A549 (cell line): ENCODE measurements around the gene PTPN14.

ENCODE experiments used
- CTCF ChIP-seq: fragments of >200 bp; sonication (Bioruptor Twin); formaldehyde crosslinking; IDR thresholded peaks from 3 replicates; pipeline ENCODE4 v1.5.1; 2016
- MAZ ChIP-seq: fragments of 150-350 bp; IDR thresholded peaks from 2 replicates; pipeline ENCODE4 v1.6.1; 2014; ENCODE audit warnings: antibody characterized with exemption, low read depth, low read length, borderline replicate concordance
- POLR2A ChIP-seq: IDR thresholded peaks from 2 replicates; pipeline ENCODE4 v1.6.1; 2012; ENCODE audit warnings: mild to moderate bottlenecking, low read length
- RAD21 ChIP-seq, 2 experiments: fragments of >200 bp in 1 of 2; sonication (Bioruptor Twin) in 1 of 2; formaldehyde crosslinking in 1 of 2; IDR thresholded peaks in 1 of 2; conservative IDR thresholded peaks in 1 of 2; 2 replicates in 1 of 2; 3 replicates in 1 of 2; pipeline ENCODE4 v1.6.1; 2012 to 2018; ENCODE audit warnings: inconsistent platforms in 1 of 2
- RNF2 ChIP-seq: fragments of 200-600 bp; sonication (generic); IDR thresholded peaks from 2 replicates; pipeline ENCODE4 v1.6.1; 2016; ENCODE audit warnings: low read depth, mild to moderate bottlenecking, antibody characterized with exemption, moderate library complexity, borderline replicate concordance
- TP53 ChIP-seq: fragments of 250-450 bp; sonication (Bioruptor Pico); IDR thresholded peaks from 2 replicates; pipeline ENCODE4 v1.5.0; 2021; ENCODE audit warnings: mild to moderate bottlenecking, moderate library complexity
- TF ChIP-seq, protein P1 (sequence below): fragments of 250-450 bp; sonication (Bioruptor Pico); IDR thresholded peaks from 2 replicates; pipeline ENCODE4 v1.5.0; 2021; ENCODE audit warnings: mild to moderate bottlenecking, moderate library complexity, borderline replicate concordance
- TF ChIP-seq, protein P2 (sequence below): fragments of 450-650 bp; IDR thresholded peaks from 2 replicates; pipeline ENCODE4 v1.6.1; 2014; ENCODE audit warnings: antibody characterized with exemption
- TF ChIP-seq, protein P3 (sequence below): IDR thresholded peaks from 2 replicates; pipeline ENCODE4 v1.6.1; 2012

- TF ChIP-seq CTCF: no peak
- TF ChIP-seq, protein P1, sequence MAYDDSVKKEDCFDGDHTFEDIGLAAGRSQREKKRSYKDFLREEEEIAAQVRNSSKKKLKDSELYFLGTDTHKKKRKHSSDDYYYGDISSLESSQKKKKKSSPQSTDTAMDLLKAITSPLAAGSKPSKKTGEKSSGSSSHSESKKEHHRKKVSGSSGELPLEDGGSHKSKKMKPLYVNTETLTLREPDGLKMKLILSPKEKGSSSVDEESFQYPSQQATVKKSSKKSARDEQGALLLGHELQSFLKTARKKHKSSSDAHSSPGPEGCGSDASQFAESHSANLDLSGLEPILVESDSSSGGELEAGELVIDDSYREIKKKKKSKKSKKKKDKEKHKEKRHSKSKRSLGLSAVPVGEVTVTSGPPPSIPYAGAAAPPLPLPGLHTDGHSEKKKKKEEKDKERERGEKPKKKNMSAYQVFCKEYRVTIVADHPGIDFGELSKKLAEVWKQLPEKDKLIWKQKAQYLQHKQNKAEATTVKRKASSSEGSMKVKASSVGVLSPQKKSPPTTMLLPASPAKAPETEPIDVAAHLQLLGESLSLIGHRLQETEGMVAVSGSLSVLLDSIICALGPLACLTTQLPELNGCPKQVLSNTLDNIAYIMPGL: no peak
- no peak for TF ChIP-seq TP53
- no peak for TF ChIP-seq POLR2A
- TF ChIP-seq RAD21 (conservative IDR thresholded peaks at IDR 0.05 in 1 of 2, IDR thresholded peaks at IDR 0.05 in 1 of 2): no peak
- TF ChIP-seq, protein P2, sequence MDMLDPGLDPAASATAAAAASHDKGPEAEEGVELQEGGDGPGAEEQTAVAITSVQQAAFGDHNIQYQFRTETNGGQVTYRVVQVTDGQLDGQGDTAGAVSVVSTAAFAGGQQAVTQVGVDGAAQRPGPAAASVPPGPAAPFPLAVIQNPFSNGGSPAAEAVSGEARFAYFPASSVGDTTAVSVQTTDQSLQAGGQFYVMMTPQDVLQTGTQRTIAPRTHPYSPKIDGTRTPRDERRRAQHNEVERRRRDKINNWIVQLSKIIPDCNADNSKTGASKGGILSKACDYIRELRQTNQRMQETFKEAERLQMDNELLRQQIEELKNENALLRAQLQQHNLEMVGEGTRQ: no peak
- TF ChIP-seq, protein P3, sequence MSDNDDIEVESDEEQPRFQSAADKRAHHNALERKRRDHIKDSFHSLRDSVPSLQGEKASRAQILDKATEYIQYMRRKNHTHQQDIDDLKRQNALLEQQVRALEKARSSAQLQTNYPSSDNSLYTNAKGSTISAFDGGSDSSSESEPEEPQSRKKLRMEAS: no peak
- no peak for TF ChIP-seq RNF2
- TF ChIP-seq MAZ: no peak
Observed at GRCh38 chr1:214440219-214440965, 111.0 kb downstream of the PTPN14 start.
